Measurements from ENCODE around the gene EPOP.
"Not testable (repeated sequence)": the region's sequence is repeated elsewhere in the genome, so short reads cannot be mapped to it uniquely, and the experiment has no call there.

EPOP gene

DNA sequence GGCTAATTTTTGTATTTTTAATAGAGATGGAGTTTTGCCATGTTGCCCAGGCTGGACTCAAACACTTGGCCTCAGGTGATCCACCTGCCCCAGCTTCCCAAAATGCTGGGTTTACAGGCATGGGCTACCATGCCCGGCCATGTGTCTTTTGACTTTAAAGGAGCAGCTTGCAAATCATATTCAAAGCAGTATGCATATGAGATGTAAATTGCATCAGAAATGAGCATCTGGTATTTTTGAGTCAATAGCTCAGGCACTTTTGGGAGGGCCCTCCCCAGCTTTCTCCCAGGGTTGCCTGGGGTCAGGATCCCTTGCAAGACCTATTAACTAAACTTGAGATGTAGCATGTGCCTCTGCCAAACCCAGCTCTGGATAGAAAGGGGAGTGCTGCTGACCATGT lies 21.5 kb downstream of the EPOP start:
- no peak for DNase-seq (ENCODE audit: low spot score)

GRCh38 chr17:38650653-38651173 lies 24.0 kb downstream of the EPOP start:
- not testable (repeated sequence) for DNase-seq (ENCODE audit: low spot score)

GRCh38 chr17:38637951-38638350 lies 36.8 kb downstream of the EPOP start:
- DNase-seq (ENCODE audit: low spot score), result no peak

DNA sequence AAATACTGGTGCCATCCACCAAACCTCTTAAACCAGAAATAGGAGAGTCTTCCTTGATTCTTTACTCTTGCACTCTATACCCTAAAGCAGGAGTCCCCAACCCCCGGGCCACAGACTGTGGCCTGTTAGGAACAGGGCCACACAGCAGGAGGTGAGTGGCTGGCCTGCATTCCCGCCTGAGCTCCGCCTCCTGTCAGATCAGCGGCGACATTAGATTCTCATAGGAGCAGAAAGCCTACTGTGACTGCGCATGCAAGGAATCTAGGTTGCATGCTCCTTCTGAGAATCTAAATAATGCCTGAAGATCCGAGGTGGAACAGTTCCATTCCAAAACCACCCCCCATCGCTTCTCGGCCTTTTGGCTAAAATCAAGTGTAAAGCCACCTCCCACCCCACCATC lies 38.7 kb downstream of the EPOP start:
- no peak for DNase-seq (ENCODE audit: low spot score)

DNA sequence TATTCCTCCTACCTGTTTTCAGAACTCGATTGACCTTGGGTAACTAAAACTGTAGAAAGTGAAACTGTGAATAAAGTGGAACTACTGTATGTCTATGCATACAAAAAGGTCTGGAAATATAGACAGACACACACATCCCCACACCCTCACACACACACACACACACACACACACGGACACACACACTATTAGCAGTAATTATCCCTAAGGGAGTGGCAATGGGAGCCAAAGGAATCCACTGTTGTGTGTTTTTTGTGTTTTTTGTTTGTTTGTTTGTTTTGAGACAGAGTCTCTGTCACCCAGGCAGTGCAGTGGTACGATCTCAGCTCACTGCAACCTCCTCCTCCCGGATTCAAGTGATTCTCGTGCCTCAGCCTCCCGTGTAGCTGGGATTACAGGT lies 42.4 kb downstream of the EPOP start:
- no peak for DNase-seq (ENCODE audit: low spot score)

DNA sequence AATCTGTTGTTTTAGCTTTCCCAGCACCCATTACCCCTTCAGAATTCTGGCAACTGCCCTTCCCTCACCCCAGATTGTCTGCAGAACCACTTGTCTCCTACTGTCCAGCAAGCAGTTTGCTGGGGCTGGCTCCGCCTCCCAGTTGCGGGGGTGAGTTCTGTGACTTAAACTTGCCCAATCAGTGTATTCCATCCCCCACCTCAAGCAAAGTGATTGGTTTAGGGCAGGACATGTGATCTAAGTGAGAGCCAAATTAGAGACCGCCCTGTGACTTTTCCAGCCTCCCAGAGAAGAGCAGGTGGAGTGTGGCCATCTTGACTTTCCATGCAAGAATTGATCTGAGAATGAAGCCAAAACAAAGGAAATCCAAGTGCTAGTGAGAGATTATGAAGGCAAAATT lies 46.3 kb downstream of the EPOP start:
- peak; percentile 87 for DNase-seq (ENCODE audit: low spot score)

DNA sequence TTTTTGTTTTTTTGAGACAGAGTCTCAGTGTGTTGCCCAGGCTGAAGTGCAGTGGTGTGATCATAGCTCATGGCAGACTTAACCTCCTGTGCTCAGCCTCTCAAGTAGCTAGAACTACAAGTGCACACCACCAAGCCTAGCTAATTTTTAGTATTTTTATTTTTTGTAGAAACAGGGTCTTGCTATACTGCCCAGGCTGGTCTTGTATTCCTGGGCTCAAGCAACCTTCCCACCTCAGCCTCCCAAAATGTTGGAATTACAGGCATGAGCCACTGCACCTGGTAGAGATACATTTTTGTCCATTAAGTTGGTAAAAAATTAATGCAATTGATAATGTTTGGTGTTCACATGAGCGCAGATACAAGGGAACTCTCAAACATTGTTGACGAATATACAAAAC lies 46.8 kb downstream of the EPOP start:
- no peak for DNase-seq (ENCODE audit: low spot score)

GRCh38 chr17:38626606-38627226 lies 48.0 kb downstream of the EPOP start:
- not testable (repeated sequence) for DNase-seq (ENCODE audit: low spot score)

GRCh38 chr17:38625482-38625881 lies 49.3 kb downstream of the EPOP start:
- DNase-seq (ENCODE audit: low spot score), result no peak

DNA sequence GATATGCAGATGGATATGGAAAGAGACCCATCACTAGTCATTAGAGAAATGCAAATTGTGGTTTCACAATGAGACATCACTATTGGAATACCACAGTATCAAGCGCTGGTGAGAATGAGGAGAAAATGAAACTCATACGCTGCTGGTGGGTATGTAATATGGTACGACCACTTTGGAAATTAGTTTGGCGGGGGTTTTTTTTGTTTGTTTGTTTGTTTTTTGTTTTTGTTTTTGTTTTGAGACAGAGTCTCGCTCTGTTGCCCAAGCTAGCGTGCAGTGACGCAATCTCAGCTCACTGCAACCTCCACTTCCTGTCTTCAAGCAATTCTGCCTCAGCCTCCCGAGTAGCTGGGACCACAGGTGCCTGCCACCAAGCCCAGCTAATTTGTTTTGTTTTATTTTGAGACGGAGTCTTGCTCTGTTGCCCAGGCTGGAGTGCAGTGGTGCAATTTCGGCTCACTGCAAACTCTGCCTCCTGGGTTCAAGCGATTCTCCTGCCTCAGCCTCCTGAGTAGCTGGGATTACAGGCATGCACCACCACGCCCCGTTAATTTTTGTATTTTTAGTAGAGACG lies 49.9 kb downstream of the EPOP start:
- DNase-seq (ENCODE audit: low spot score), result not testable (repeated sequence)

Small RNAs within 50 kb of the gene (small RNA-seq; reads per million reads assigned to genes)
- gene MIR4726 (0 to 0.09 reads per million in 2 experiments), gene MIR4734 (0.03 to 0.04 reads per million in 2 experiments)

Data from SK-N-DZ (cell line).